Breast epithelium (tissue), 4 donors: ENCODE results near the gene MTHFD2L. TPM values are rescaled to one million over a fixed set of nuclear protein-coding genes. Genes with fewer than 3 reads are reported as not detected.

Source experiments
- DNase-seq, 2 donors: peaks; one replicate each; pipeline ENCODE4 v3.0.0-alpha.2; 2019; ENCODE audit warnings: low spot score in 2 of 2
- H3K27ac ChIP-seq, 2 donors: fragments of 200-600 bp; sonication (generic) in 1 of 2; one replicate each; pipeline ENCODE4 v1.5.1; 2016 to 2019; ENCODE audit warnings: mild to moderate bottlenecking in 1 of 2
- H3K27me3 ChIP-seq, 2 donors: fragments of 200-600 bp; sonication (generic) in 1 of 2; one replicate each; pipeline versions ENCODE4 v1.5.1 to v1.6.0; 2017 to 2019; ENCODE audit warnings: control low read depth in 1 of 2, mild to moderate bottlenecking in 1 of 2
- H3K36me3 ChIP-seq: fragments of 200-600 bp; one replicate; pipeline ENCODE4 v1.5.1; 2019
- H3K4me1 ChIP-seq, 2 donors: fragments of 200-600 bp; sonication (generic); one replicate each; pipeline ENCODE4 v1.5.1; 2016 to 2019; ENCODE audit warnings: control low read depth in 1 of 2
- H3K4me3 ChIP-seq, 3 donors: fragments of 200-600 bp; sonication (generic); 1 replicate in 2 of 3; 2 replicates in 1 of 3; pipeline ENCODE4 v1.5.1; 2016 to 2019; ENCODE audit warnings: mild to moderate bottlenecking in 3 of 3, moderate library complexity in 2 of 3
- H3K9me3 ChIP-seq, 2 donors: fragments of 200-600 bp; sonication (generic) in 1 of 2; one replicate each; pipeline ENCODE4 v1.5.1; 2016 to 2019; ENCODE audit warnings: control low read depth in 1 of 2
- POLR2A ChIP-seq: fragments of 450-650 bp; IDR thresholded peaks from one replicate; pipeline ENCODE4 v1.6.1; 2016; ENCODE audit warnings: antibody characterized with exemption, mild to moderate bottlenecking, moderate library complexity
- POLR2AphosphoS5 ChIP-seq, 3 donors: sonication (generic); formaldehyde crosslinking; IDR thresholded peaks; one replicate each; pipeline ENCODE4 v1.6.1; 2017; ENCODE audit warnings: antibody characterized with exemption in 3 of 3
- intact Hi-C: fragments of 100-400 bp; cut with DNase I; formaldehyde crosslinking; loops from one replicate; pipeline ENCODE4 v1.15.1; 2023; ENCODE audit warnings: low total_unique reads
- total RNA-seq, 3 donors: library from RNA; depleted of rRNA; stranded (reverse); fragments of >200 nt; gene quantifications; one replicate each; pipeline ENCODE4 v1.1.0, GENCODE V29; 2016
- TF ChIP-seq, protein P1 (sequence below), 3 donors: fragments of 450-650 bp; IDR thresholded peaks; one replicate each; pipeline ENCODE4 v1.5.1; 2016 to 2017; ENCODE audit warnings: antibody characterized with exemption in 3 of 3, mild to moderate bottlenecking in 3 of 3, moderate library complexity in 3 of 3

MTHFD2L gene
- total RNA-seq, 3 donors from 2014 or later: 20.5 to 48.1 (median 29.2) TPM

DNA sequence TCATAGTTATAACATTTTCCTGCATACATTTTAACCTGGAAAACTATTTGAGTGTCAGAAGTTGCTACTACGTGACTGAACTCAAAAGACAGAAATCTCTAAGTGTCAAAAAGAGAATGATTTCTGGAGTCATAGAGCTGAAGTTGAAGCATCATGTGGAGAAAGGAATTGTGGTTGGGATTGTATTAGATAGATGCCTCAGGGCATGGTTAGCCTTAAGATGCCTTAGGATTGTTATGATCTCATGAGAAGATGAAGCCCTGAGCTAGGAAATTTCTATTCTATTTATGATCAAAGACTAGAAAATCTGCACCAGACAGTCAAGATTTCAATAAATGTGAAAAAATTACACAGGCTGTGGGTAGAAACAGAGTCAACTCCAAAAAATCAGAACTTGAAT is 170.6 kb downstream of the MTHFD2L start:
- no peaks in the 10 kb centered on the region for H3K27me3 ChIP-seq
- no peaks in the 10 kb centered on the region for H3K36me3 ChIP-seq
- TF ChIP-seq, protein P1, sequence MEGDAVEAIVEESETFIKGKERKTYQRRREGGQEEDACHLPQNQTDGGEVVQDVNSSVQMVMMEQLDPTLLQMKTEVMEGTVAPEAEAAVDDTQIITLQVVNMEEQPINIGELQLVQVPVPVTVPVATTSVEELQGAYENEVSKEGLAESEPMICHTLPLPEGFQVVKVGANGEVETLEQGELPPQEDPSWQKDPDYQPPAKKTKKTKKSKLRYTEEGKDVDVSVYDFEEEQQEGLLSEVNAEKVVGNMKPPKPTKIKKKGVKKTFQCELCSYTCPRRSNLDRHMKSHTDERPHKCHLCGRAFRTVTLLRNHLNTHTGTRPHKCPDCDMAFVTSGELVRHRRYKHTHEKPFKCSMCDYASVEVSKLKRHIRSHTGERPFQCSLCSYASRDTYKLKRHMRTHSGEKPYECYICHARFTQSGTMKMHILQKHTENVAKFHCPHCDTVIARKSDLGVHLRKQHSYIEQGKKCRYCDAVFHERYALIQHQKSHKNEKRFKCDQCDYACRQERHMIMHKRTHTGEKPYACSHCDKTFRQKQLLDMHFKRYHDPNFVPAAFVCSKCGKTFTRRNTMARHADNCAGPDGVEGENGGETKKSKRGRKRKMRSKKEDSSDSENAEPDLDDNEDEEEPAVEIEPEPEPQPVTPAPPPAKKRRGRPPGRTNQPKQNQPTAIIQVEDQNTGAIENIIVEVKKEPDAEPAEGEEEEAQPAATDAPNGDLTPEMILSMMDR (IDR thresholded peaks at IDR 0.05): no peak
- TF ChIP-seq POLR2A (no peak), POLR2AphosphoS5 (IDR thresholded peaks at IDR 0.05) (no peak)
- intact Hi-C loops: no loop called here
- no peaks in the 10 kb centered on the region for H3K9me3 ChIP-seq
- no peak overlapping the region for H3K27ac ChIP-seq
- H3K4me3 ChIP-seq: no peak overlapping the region
- H3K4me1 ChIP-seq: no peaks in the 10 kb centered on the region
- DNase-seq: no peak

DNA sequence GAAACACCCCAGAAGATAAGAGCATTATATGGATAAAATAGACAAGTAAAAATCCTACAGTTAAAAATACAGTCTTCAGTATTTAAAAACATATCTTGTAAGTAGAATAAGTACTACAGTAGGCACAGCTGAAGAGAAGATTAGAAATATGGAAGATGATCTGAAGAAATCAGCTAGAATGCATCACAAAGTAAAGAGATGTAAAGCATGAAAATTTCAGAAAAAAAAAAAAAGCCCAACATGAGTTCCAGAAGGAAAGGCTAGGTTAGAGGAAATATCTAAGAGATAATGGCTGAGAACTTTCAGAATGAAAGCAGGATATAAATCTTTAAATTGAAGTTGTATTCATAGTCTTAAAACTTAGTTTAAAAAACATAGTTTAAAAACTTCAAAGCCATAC is 171.4 kb downstream of the MTHFD2L start:
- Histone ChIP-seq H3K4me1 (no peaks in the 10 kb centered on the region), H3K27ac (no peak overlapping the region), H3K36me3 (no peaks in the 10 kb centered on the region), H3K27me3 (no peaks in the 10 kb centered on the region), H3K9me3 (no peaks in the 10 kb centered on the region), H3K4me3 (no peak overlapping the region)
- DNase-seq: no peak
- intact Hi-C loops: no loop called here
- no peak for TF ChIP-seq POLR2A
- TF ChIP-seq, protein P1 (IDR thresholded peaks at IDR 0.05): no peak

DNA sequence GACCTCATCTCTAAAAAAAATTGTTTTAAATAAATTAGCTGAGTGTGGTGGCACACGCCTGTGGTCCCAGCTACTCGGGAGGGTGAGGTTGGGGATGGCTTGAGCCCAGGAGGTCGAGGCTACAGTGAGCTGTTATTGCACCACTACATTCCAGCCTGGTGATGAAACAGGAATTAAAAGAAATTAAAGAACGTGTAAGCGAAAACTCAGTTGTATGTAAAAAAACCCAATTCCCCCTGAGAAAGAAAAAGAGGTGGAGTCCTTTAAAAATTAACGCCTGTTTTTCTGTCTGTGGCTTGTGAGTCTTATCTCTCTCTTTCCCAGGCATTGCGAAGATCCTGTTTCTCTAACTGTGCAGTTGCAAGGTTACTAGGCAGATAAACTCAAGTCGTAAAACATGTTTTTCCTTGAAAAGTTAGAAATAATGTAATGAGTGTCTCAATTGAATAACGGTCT is 172.4 kb downstream of the MTHFD2L start:
- no peaks in the 10 kb centered on the region for H3K4me1 ChIP-seq
- no peak overlapping the region for H3K27ac ChIP-seq
- H3K27me3 ChIP-seq: no peaks in the 10 kb centered on the region
- H3K9me3 ChIP-seq: no peaks in the 10 kb centered on the region
- H3K4me3 ChIP-seq: no peak overlapping the region
- TF ChIP-seq POLR2AphosphoS5 (IDR thresholded peaks at IDR 0.05) (no peak), POLR2A (no peak)
- TF ChIP-seq, protein P1 (IDR thresholded peaks at IDR 0.05): no peak
- intact Hi-C loops: no loop called here
- H3K36me3 ChIP-seq: no peaks in the 10 kb centered on the region
- no peak for DNase-seq

DNA sequence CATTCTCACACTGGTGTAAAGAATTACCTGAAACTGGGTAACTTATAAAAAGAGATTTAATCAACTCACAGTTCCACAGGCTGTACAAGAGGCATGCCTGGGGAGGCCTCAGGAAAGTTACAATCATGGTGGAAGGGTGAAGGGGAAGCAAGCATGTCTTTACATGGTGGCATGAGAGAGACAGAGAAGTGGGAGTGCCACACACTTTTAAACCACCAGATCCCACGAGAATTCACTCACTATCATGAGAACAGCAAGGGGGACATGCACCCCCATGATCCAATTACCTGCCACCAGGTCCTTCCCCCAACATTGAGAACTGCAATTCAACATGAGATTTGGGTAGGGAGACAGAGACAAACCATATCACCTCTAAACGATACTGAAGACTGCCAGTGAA is 173.3 kb downstream of the MTHFD2L start:
- Histone ChIP-seq H3K4me1 (no peaks in the 10 kb centered on the region), H3K9me3 (no peaks in the 10 kb centered on the region), H3K27me3 (no peaks in the 10 kb centered on the region), H3K27ac (no peak overlapping the region), H3K36me3 (no peaks in the 10 kb centered on the region), H3K4me3 (no peak overlapping the region)
- intact Hi-C loops: no loop called here
- DNase-seq: no peak
- TF ChIP-seq, protein P1 (IDR thresholded peaks at IDR 0.05): no peak
- TF ChIP-seq POLR2AphosphoS5 (IDR thresholded peaks at IDR 0.05) (no peak), POLR2A (no peak)

DNA sequence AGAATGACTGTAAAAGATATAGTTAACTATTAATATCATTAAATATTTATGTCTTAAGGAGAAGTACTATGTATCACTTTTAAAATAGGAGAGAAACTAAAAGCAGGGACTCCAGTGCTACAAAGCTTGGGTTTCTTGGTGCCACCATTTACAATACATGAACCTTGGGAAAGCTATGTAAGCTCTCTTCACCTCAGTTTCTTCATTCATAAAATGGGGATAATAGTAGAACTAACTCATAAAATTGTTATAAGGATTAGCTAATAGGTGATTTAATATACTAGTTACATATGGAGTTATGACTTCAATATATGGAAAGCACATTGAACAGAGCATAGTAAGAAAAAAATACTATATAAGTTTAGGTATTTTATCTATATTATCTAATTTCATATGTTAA is 174.0 kb downstream of the MTHFD2L start:
- Histone ChIP-seq H3K27me3 (no peaks in the 10 kb centered on the region), H3K36me3 (no peaks in the 10 kb centered on the region), H3K9me3 (no peaks in the 10 kb centered on the region), H3K27ac (no peak overlapping the region), H3K4me1 (no peaks in the 10 kb centered on the region), H3K4me3 (no peak overlapping the region)
- TF ChIP-seq POLR2AphosphoS5 (IDR thresholded peaks at IDR 0.05) (no peak), POLR2A (no peak)
- TF ChIP-seq, protein P1 (IDR thresholded peaks at IDR 0.05): no peak
- DNase-seq: no peak
- intact Hi-C loops: no loop called here
